ENCODE results near the gene USF2. TPM values are rescaled to one million over a fixed set of nuclear protein-coding genes. Genes with fewer than 3 reads are reported as not detected.
"Not testable (repeated sequence)": the region's sequence is repeated elsewhere in the genome, so short reads cannot be mapped to it uniquely, and the experiment has no call there.

The USF2 gene
- total RNA-seq, 3 donors from 2014 or later = 72.7 to 117 (median 77.3) TPM

DNA sequence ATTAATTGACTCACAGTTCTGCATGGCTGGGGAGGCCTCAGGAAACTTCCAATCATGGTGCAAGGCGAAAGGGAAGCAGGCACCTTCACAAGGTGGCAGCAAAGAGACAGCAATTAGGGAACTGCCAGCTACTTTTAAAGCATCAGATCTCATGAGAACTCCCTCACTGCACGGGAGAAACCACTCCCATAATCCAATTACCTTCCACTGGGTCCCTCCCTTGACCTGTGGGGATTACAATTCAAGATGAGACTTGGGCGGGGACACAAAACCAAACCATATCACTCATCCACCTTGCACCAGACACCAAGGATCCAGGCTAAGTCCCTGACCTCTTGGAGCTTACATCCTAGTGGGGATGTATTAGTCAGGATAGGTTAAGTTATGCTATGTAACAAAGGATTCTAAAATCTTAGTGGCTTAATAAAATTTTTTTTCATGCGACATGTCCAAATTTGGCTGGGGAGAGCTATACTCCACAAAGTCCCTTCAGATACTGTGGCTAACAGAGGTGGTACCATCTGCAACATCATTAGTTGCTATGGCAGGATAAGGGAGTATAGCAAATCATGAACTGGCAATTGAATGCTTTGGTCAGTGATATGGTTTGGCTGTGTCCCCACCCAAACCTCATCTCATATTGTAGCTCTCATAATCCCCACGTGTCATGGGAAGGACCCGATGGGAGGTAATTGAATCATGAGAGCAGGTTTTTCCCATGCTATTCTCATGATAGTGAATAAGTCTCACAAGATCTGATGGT is 31.9 kb upstream of the USF2 start:
- DNase-seq (ENCODE audit: low spot score in 2 of 2) = no peak
- no peak overlapping the region for H3K27ac ChIP-seq
- no peaks in the 10 kb centered on the region for H3K36me3 ChIP-seq
- no peak for TF ChIP-seq POLR2A (IDR thresholded peaks at IDR 0.05)
- no peak for TF ChIP-seq POLR2AphosphoS5 (IDR thresholded peaks at IDR 0.05)
- TF ChIP-seq, protein P1, sequence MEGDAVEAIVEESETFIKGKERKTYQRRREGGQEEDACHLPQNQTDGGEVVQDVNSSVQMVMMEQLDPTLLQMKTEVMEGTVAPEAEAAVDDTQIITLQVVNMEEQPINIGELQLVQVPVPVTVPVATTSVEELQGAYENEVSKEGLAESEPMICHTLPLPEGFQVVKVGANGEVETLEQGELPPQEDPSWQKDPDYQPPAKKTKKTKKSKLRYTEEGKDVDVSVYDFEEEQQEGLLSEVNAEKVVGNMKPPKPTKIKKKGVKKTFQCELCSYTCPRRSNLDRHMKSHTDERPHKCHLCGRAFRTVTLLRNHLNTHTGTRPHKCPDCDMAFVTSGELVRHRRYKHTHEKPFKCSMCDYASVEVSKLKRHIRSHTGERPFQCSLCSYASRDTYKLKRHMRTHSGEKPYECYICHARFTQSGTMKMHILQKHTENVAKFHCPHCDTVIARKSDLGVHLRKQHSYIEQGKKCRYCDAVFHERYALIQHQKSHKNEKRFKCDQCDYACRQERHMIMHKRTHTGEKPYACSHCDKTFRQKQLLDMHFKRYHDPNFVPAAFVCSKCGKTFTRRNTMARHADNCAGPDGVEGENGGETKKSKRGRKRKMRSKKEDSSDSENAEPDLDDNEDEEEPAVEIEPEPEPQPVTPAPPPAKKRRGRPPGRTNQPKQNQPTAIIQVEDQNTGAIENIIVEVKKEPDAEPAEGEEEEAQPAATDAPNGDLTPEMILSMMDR (IDR thresholded peaks at IDR 0.05) = no peak
- no peaks in the 10 kb centered on the region for H3K4me1 ChIP-seq
- no peak overlapping the region for H3K4me3 ChIP-seq
- no peaks in the 10 kb centered on the region for H3K9me3 ChIP-seq
- no peaks in the 10 kb centered on the region for H3K27me3 ChIP-seq
- intact Hi-C loops (cut with DNase I; ENCODE audit: low total_unique reads) = no loop called here

GRCh38 chr19:35239597-35239996 is 29.2 kb upstream of the USF2 start:
- H3K9me3 ChIP-seq; H3K4me3 ChIP-seq; intact Hi-C loops (cut with DNase I; ENCODE audit: low total_unique reads); H3K27ac ChIP-seq; DNase-seq (ENCODE audit: low spot score in 2 of 2); H3K27me3 ChIP-seq; H3K4me1 ChIP-seq; H3K36me3 ChIP-seq: not testable (repeated sequence)

DNA sequence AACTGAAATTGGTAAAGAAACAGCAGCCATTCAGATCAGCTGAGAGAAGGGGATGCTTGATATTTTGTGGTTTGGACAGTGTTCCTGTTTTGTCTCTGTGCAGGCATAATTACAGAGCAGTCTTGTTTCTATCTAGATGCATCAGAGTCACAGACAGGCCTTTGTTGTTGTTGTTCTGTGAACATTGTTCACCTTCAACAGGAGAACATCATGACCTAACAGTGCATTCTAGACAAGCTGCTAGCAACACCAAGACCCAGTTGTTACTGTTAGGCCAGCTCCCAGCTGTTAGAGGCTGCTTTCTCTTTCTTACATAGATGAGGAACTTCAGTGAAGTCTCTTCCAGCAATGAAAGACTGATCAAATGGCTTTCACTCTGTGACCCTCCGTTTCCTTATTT is 28.4 kb upstream of the USF2 start:
- no peaks in the 10 kb centered on the region for H3K36me3 ChIP-seq
- H3K27me3 ChIP-seq = no peaks in the 10 kb centered on the region
- TF ChIP-seq POLR2A (IDR thresholded peaks at IDR 0.05) (no peak), POLR2AphosphoS5 (IDR thresholded peaks at IDR 0.05) (no peak)
- TF ChIP-seq, protein P1 (IDR thresholded peaks at IDR 0.05) = no peak
- no peaks in the 10 kb centered on the region for H3K4me1 ChIP-seq
- H3K9me3 ChIP-seq = no peaks in the 10 kb centered on the region
- H3K4me3 ChIP-seq = no peak overlapping the region
- no peak overlapping the region for H3K27ac ChIP-seq
- intact Hi-C loops (cut with DNase I; ENCODE audit: low total_unique reads) = no loop called here
- DNase-seq (ENCODE audit: low spot score in 2 of 2) = no peak

- Histone ChIP-seq H3K4me1 (no peaks in the 10 kb centered on the region), H3K4me3 (no peak overlapping the region), H3K9me3 (no peaks in the 10 kb centered on the region), H3K27ac (no peak overlapping the region), H3K36me3 (no peaks in the 10 kb centered on the region), H3K27me3 (no peaks in the 10 kb centered on the region)
- TF ChIP-seq POLR2A (IDR thresholded peaks at IDR 0.05) (no peak), POLR2AphosphoS5 (IDR thresholded peaks at IDR 0.05) (no peak)
- TF ChIP-seq, protein P1 (IDR thresholded peaks at IDR 0.05) = no peak
- intact Hi-C loops (cut with DNase I; ENCODE audit: low total_unique reads) = no loop called here
- no peak for DNase-seq (ENCODE audit: low spot score in 2 of 2)
These were observed 27.3 kb upstream of the USF2 start for GRCh38 chr19:35241417-35241816.

DNA sequence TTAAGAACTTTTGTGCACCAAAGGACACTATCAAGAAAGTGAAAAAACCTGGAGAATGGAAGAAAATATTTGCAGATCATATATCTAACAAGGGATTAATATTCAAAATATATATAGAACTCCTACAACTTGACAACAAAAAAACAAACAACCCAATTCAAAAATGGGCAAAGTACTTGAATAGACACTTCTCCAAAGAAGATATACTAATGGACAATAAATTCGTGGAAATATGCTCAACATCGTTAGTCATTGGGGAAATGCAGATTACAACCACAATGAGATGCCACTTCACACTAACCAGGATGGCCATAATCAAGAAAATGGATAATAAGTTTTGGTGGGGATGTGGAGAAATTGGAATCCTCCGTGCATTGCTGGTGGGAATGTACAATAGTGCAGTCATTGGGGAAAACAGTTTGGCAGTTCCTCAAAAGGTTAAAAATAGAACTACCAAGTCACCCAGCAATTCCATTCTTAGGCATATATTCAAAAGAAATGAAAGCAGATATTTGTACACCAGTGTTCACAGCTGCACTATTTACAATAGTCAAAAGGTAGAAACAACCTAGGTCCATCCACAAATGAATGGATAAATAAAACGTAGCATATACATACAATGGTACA is 22.2 kb upstream of the USF2 start:
- Histone ChIP-seq H3K9me3 (no peaks in the 10 kb centered on the region), H3K27ac (no peak overlapping the region), H3K27me3 (no peaks in the 10 kb centered on the region), H3K4me1 (peaks cover 0 to 6% of the 10 kb centered on the region in 2 donors), H3K36me3 (no peaks in the 10 kb centered on the region), H3K4me3 (no peak overlapping the region)
- intact Hi-C loops (cut with DNase I; ENCODE audit: low total_unique reads) = no loop called here
- TF ChIP-seq POLR2AphosphoS5 (IDR thresholded peaks at IDR 0.05) = no peak
- TF ChIP-seq, protein P1 (IDR thresholded peaks at IDR 0.05) = no peak
- TF ChIP-seq POLR2A (IDR thresholded peaks at IDR 0.05) = no peak
- no peak for DNase-seq (ENCODE audit: low spot score in 2 of 2)
